NB4 (cell line): Measurements from ENCODE around the gene CAV3.

ENCODE experiments used
- DNase-seq: peaks from one replicate; pipeline ENCODE4 v3.0.0; 2010; ENCODE audit warnings: low read depth
- H3K4me3 ChIP-seq: one replicate; pipeline ENCODE4 v1.5.1; 2011; ENCODE audit warnings: mild to moderate bottlenecking, low read depth, low read length, moderate library complexity
- MYC ChIP-seq: IDR thresholded peaks from 2 replicates; pipeline ENCODE4 v1.6.1; 2011; ENCODE audit warnings: low read depth, low read length
- POLR2A ChIP-seq: IDR thresholded peaks from 2 replicates; pipeline ENCODE4 v1.6.1; 2011; ENCODE audit warnings: mild to moderate bottlenecking; ENCODE audit not compliant: insufficient read length; ENCODE audit errors: extremely low read depth
- TF ChIP-seq, protein P1 (sequence below): IDR thresholded peaks from 2 replicates; pipeline ENCODE4 v1.6.1; 2011; ENCODE audit warnings: low read depth, low read length
- TF ChIP-seq, protein P2 (sequence below): IDR thresholded peaks from one replicate; pipeline ENCODE4 v1.5.1; 2012; ENCODE audit warnings: low read depth, low read length

CAV3 gene

DNA sequence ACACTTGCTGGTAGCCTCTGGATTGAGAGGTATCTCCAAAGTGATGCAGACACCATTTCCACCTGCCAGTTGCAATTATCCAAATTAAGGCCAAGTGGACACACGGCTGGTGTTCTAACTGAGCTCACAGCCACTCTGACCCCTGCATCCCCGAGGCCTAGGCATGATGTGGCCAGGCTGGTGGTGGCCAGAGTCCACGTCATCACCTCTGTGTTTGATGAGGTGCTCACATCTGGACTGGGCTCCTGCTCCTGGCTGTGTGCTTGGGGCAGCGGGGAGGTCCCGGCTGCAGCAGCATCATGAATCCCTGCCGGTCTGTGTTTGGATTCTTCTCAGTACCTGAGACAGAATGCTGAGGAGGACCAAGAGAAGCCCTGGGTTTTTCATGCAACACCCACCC lies 30.9 kb downstream of the CAV3 start:
- no peak for TF ChIP-seq MYC
- no peak for TF ChIP-seq POLR2A
- TF ChIP-seq, protein P1, sequence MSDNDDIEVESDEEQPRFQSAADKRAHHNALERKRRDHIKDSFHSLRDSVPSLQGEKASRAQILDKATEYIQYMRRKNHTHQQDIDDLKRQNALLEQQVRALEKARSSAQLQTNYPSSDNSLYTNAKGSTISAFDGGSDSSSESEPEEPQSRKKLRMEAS: no peak
- TF ChIP-seq, protein P2, sequence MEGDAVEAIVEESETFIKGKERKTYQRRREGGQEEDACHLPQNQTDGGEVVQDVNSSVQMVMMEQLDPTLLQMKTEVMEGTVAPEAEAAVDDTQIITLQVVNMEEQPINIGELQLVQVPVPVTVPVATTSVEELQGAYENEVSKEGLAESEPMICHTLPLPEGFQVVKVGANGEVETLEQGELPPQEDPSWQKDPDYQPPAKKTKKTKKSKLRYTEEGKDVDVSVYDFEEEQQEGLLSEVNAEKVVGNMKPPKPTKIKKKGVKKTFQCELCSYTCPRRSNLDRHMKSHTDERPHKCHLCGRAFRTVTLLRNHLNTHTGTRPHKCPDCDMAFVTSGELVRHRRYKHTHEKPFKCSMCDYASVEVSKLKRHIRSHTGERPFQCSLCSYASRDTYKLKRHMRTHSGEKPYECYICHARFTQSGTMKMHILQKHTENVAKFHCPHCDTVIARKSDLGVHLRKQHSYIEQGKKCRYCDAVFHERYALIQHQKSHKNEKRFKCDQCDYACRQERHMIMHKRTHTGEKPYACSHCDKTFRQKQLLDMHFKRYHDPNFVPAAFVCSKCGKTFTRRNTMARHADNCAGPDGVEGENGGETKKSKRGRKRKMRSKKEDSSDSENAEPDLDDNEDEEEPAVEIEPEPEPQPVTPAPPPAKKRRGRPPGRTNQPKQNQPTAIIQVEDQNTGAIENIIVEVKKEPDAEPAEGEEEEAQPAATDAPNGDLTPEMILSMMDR: no peak
- no peak for DNase-seq
- H3K4me3 ChIP-seq: no peak overlapping the region

DNA sequence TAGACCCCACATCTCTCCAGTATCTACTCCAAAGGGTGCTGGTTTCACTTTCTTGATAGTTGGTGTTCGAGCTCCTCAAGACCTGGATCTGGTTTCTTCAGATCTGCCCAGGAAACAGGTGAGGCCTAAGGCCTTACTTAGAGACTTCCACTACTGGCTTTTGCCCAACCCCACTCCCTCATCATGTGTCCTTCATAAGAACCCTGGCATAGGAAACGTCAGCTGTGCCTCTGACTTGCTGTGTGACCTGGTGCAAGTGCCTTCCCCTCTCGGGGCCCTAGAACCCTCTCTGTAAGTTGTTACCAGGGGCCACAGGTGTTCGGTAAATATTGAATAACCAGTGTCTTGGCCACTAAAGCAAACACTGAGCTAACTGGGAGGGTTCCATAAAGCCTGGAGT lies 31.9 kb downstream of the CAV3 start:
- TF ChIP-seq, protein P2: no peak
- TF ChIP-seq POLR2A (no peak), MYC (no peak)
- TF ChIP-seq, protein P1: no peak

DNA sequence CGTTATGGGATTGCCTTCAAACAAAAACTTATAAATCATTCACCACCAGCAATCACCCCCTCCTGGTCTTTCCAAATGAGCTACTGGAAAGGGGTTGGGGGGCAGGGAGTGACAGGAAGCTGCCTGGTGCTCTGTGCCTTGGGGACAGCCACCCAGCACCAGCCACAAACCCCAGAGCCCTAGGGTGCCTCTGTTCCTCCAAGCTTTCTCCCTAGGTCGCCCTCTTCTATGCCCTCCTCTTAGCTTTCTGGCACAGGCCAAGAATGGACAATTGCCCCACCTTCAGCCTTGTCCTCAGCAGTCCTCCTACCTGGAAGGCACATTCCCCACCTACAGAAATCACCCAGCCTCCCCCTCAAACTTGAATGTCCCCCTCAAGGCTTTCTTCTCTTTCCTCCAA lies 32.5 kb downstream of the CAV3 start:
- no peak overlapping the region for H3K4me3 ChIP-seq
- no peak for TF ChIP-seq MYC
- TF ChIP-seq POLR2A: no peak
- TF ChIP-seq, protein P2: no peak
- TF ChIP-seq, protein P1: no peak
- DNase-seq: no peak

More for the DNA sequence above, 31.9 kb downstream of the CAV3 start:
- H3K4me3 ChIP-seq: no peak overlapping the region
- DNase-seq: no peak

DNA sequence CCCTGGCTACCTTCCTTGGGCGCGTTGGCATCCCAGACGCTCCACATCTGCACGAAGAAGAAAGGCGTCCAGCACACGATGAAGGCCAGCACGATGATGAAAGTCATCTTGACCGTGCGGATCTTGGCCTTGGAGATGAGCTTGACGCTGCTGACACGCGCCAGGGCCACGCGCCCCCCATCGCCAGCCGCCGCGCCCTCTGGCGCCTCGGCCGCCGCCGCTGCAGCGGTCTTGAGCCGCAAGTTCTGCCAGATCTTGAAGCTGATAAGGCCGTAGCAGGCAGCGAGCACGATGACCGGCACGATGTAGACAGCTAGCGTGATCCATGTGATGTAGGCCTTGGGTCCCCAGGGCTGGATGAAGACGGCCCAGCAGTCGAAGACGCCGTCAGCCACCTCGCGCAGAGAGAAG lies 33.7 kb downstream of the CAV3 start:
- DNase-seq: no peak
- TF ChIP-seq, protein P2: no peak
- TF ChIP-seq, protein P1: no peak
- H3K4me3 ChIP-seq: no peak overlapping the region

DNA sequence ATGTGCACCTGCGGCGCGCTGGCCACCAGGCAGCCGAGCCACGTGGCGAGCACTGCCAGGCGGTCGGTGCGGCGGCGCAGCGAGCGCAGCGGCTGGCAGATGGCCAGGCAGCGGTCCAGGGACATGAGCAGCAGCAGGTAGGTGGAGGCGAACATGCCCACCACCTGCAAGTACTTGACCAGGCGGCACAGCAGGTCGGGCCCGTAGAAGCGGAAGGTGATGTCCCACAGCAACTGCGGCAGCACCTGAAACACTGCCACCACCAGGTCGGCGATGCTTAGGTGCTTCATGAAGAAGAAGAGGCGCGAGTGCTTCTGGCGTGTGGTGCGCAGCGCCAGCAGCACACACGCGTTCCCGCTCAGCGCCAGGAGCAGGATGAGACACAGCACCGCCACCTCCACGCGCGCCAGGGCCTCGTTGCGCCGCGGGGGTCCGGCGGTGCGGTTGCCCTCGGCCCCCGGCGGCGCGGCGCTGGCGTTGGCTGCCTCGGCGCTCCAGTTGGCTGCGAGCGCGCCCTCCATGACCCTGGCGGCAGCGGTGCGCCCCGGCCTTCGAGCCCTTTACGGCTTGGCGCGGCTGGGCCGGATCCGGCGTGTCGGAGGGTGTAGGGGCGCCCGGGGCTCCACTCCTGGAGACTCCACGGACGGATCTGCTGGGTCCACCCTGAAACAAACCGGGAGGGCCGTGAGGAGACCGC lies 34.2 kb downstream of the CAV3 start:
- TF ChIP-seq, protein P2: no peak
- TF ChIP-seq MYC (no peak), POLR2A (no peak)
- TF ChIP-seq, protein P1: no peak
- no peak for DNase-seq
- no peak overlapping the region for H3K4me3 ChIP-seq
